GM21423 (cell line): ENCODE results near the gene IZUMO2.
"Not testable (repeated sequence)": the region's sequence is repeated elsewhere in the genome, so short reads cannot be mapped to it uniquely, and the experiment has no call there.

Source experiments
- ATAC-seq: cut with Tn5 transposase; IDR thresholded peaks from one replicate; pipeline ENCODE4 v1.9.1; 2021; ENCODE audit warnings: mild to moderate bottlenecking, moderate library complexity; ENCODE audit not compliant: unreplicated experiment

IZUMO2 gene

DNA sequence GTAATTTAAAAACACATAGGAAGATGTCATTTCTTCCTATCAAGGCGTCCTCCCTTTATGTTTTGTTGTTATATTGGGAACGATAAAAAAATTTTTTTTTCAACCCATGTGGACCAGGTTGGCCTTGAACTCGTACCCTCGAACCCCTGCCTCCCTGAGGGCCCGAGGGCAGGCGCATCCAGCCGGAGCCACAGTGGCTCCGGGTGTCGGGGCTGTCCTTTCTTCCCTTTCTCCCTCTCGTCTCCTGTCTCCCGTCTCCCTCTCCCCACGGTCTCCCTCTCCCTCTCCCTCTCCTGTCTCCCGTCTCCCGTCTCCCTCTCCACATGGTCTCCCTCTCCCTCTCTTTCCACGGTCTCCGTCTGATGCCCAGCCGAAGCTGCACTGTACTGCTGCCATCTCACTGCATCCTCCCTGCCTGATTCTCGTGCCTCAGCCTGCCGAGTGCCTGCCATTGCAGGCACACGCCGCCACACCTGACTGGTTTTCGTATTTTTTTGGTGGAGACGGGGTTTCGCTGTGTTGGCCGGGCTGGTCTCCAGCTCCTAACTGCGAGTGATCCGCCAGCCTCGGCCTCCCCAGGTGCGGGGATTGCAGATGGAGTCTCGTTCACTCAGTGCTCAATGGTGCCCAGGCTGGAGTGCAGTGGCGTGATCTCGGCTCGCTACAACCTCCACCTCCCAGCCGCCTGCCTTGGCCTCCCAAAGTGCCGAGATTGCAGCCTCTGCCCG lies 22.8 kb downstream of the IZUMO2 start:
- not testable (repeated sequence) for ATAC-seq

DNA sequence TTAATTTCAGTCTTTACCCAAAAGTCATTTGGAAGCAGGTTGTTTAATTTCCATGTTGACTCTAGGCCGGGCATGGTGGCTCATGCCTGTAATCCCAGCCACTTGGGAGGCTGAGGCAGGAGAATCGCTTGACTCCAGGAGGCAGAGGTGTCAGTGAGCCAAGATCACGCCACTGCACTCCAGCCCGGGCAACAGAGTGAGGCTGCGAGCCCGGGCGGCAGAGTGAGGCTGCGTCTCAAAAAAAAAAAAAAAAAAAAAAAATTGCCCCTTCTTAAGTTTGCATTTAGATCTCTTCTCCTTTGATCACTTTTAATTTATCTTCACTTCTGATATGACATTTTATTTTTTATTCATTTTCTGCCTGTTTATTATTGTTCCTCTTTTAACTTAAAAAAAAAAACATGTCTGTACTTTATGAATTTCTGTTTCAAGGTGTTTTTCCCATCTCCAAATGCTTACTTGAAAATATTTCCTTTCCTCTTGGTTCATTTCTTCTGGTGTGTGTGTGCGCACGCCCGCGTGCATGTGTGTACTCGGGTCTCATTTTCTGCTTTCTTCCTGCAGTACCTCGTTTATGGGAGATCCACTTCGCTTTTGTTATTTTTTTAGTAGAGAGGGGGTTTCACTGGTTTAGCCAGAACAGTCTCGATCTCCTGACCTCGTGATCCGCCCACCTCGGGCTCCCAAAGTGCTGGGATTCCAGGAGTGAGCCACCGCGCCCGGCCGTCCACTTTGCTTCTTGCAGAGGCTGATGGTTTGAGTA lies 26.3 kb downstream of the IZUMO2 start:
- ATAC-seq: not testable (repeated sequence)

DNA sequence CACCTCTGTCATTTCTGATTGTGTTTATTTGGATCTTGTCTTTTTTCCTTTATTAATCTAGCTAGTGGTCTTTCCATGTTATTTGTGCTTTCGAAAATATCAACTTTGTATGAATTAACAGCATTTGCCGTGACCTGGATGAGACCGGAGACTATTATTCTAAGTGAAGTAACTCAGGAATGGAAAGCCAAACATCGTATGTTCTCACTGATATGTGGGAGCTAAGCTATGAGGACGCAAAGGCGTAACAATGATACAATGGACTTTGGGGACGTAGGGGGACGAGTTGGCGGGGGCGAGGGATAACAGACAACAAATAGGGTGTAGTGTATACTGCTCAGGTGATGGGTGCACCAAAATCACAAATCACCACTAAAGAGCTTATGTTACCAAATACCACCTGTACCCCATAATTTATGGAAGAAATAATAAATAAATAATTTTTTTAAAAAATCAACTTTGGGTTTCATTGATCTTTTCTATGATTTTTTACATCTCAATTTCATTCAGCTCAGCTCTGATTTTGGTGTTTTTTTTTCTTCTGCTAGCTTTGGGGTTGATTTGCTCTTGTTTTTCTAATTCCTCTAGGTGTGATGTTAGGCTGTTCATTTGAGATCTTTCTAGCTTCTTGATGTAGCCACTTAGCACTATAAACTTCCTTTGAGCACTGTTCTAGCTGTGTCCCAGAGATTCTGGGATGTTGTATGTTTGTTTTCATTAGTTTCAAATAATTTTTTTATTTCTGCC lies 27.1 kb downstream of the IZUMO2 start:
- not testable (repeated sequence) for ATAC-seq

DNA sequence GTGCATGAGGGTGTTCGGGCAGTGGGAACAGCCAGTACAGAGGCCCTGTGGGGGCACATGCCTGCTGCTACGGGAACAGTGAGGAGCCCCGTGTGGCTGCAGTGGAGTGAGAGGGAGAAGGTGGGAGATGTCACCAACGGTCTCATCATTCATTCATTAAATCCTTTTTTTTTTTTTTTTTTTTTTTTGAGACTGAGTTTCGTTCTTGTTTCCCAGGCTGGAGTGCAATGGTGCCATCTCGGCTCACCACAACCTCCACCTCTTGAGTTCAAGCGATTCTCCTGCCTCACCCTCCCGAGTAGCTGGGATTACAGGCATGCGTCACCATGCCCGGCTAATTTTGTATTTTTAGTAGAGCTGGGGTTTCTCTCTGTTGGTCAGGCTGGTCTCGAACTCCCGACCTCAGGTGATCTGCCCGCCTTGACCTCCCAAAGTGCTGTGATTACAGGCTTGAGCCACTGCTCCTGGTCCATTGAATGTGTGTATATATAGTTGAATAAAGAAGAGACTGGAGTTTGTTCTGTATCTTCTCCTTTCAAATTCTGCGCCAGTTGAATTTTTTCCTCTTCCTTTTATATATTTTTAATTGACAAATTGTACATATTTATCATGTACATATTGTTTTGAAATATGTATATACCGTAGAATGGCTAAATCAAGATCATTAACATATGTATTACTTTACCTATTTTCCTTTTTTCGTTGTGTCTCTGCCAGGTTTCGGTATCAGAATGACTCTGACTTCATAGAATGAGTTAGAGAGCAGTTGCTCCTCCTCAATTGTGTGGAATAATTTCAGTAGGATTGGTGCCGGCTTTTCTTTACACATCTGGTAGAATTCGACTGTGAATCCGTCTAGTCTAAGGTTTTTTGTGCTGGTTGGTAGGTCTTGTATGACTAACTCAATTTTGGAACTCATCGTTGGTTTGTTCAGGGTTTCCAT lies 28.0 kb downstream of the IZUMO2 start:
- not testable (repeated sequence) for ATAC-seq

DNA sequence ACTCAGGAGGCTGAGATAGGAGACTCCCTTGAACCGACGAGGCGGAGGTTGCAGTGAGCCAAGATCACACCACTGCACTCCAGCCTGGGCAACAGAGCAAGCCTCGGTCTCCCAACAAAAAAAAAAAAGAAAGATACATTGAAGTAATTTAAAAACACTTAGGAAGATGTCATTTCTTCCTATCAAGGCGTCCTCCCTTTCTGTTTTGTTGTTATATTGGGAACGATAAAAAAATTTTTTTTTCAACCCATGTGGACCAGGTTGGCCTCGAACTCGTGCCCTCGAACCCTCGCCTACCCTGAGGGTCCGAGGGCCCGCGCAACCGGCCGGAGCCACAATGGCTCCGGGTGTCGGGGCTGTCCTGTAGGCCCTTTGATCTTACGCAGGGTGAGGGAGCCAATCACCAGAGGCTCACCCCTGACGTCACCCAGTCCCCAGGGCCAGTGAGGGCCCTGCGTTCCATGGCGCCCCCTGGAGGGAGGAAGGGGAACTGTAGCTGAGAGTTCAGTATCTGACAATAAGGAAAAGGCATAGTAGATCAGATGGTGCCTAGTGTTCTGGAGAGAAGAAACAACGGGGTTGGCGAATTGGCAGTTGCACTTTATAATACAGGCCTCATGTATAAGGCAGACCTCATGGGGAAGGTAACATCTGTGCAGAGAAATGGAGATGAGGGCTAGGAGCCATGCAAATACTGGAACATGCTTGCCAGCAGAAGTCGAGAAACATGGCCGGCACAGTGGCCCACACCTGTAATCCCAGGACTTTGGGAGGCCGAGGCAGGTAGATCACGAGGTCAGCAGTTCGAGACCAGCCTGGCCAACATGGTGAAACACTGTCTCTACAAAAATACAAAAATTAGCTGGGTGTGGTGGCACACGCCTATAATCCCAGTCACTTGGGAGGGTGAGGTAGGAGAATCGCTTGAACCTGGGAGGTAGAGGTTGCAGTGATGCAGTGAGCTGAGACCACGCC lies 29.3 kb downstream of the IZUMO2 start:
- not testable (repeated sequence) for ATAC-seq

DNA sequence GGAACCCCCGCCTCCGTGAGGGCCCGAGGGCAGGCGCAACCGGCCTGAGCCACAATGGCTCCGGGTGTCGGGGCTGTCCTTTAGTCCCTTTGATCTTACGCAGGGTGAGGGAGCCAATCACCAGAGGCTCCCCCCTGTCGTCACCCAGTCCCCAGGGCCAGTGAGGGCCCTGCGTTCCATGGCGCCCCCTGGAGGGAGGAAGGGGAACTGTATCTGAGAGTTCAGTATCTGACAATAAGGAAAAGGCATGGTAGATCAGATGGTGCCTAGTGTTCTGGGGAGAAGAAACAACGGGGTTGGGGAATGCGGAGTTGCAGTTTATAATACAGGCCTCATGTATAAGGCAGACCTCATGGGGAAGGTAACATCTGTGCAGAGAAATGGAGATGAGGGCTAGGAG lies 59.1 kb downstream of the IZUMO2 start:
- ATAC-seq: not testable (repeated sequence)

DNA sequence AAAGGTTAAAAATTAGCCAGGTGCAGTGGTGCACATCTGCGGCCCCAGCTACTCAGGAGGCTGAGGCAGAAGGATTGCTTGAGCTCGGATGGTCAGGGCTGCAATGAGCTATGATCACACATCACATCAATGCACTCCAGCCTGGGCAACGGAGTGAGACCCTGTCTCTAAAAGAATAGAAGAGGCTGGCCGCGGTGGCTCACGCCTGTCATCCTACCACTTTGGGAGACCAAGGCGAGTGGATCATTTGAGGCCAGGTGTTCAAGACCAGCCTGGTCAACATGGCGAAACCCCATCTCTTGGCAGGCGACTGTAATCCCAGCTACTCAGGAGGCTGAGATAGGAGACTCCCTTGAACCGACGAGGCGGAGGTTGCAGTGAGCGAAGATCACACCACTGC lies 59.7 kb downstream of the IZUMO2 start:
- not testable (repeated sequence) for ATAC-seq
